ENCODE data around the gene SMIM24. TPM values are rescaled to one million over a fixed set of nuclear protein-coding genes. Genes with fewer than 3 reads are reported as not detected.
A peak's percentile ranks its signal among the peaks of the same experiment; 100 is the strongest.

The SMIM24 gene
- polyA plus RNA-seq, 1 experiment, result 0.12 TPM

DNA sequence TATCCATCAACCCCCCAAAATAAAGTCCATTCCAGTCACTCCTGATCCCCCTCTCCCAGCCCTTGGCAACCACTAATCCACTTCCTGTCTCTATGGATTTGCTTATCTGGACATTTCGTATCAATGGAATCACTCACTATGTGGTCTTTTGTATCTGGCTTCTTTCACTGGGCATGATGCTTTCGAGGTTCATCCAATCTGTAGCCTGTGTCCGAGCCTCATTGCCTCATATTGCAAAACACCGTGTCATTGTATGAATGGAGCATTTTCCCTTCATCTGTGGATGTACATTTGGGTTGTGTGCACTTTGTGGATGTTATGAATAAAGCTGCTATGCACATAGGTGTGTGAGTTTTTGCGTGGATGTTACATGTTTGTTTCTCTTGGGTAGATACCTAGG is 24.4 kb upstream of the SMIM24 start:
- ChIA-PET CTCF (no interaction called here), POLR2A (no interaction called here)

DNA sequence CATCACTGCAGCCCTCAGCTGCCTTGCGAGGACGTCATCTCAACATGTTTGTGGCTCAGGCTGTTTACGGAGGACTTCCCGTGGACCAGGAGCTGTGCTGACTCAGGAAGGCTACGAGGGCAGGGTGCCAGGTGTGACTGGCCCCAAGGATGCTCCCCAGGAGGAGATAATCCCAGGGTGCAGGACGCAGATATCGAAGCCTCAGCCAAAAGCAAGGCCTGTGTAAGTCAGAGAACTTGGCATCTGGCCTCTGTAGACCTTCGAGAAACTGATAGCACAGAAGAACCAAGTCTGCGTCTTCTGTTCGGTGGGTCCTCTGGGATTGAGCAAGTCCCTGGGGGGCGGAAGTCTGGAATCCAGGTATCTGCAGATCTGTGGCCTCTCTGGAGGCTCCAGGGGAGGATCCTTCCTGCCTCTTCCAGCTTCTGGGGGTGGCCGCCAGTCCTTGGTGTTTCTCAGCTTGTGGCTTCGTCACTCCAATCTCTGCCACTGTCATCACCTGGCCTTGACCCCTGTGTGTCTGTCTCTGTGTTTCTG is 22.8 kb upstream of the SMIM24 start:
- ChIA-PET POLR2A (no interaction called here), CTCF (interaction anchor here (0.5 to 1.2 kb wide), 5 partner anchors 20 to 537 kb away, joined by 3 to 4 read pairs (median 3); partner anchors contain the start of genes SMIM44 and TEKTIP1)
- TF ChIP-seq, protein P1, sequence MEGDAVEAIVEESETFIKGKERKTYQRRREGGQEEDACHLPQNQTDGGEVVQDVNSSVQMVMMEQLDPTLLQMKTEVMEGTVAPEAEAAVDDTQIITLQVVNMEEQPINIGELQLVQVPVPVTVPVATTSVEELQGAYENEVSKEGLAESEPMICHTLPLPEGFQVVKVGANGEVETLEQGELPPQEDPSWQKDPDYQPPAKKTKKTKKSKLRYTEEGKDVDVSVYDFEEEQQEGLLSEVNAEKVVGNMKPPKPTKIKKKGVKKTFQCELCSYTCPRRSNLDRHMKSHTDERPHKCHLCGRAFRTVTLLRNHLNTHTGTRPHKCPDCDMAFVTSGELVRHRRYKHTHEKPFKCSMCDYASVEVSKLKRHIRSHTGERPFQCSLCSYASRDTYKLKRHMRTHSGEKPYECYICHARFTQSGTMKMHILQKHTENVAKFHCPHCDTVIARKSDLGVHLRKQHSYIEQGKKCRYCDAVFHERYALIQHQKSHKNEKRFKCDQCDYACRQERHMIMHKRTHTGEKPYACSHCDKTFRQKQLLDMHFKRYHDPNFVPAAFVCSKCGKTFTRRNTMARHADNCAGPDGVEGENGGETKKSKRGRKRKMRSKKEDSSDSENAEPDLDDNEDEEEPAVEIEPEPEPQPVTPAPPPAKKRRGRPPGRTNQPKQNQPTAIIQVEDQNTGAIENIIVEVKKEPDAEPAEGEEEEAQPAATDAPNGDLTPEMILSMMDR (IDR thresholded peaks at IDR 0.05; ENCODE audit: insufficient read depth, low read depth, low read length), result no peak
- DNase-seq (ENCODE audit: low read depth), result no peak
- H3K4me3 ChIP-seq (ENCODE audit: low read depth, low read length), result no peak overlapping the region
- H3K36me3 ChIP-seq (ENCODE audit: control insufficient read depth, insufficient read depth, low read length), result no peaks in the 10 kb centered on the region
- H3K27me3 ChIP-seq (ENCODE audit: control insufficient read depth, insufficient read depth, low read length), result no peaks in the 10 kb centered on the region

More for the DNA sequence above, 24.4 kb upstream of the SMIM24 start:
- no peak for DNase-seq (ENCODE audit: low read depth)
- Histone ChIP-seq H3K36me3 (ENCODE audit: control insufficient read depth, insufficient read depth, low read length) (peaks cover 8% of the 10 kb centered on the region), H3K27me3 (ENCODE audit: control insufficient read depth, insufficient read depth, low read length) (no peaks in the 10 kb centered on the region), H3K4me3 (ENCODE audit: low read depth, low read length) (no peak overlapping the region)
- TF ChIP-seq, protein P1 (IDR thresholded peaks at IDR 0.05; ENCODE audit: insufficient read depth, low read depth, low read length), result no peak

GRCh38 chr19:3501780-3502179 is 21.5 kb upstream of the SMIM24 start:
- Histone ChIP-seq H3K36me3 (ENCODE audit: control insufficient read depth, insufficient read depth, low read length) (no peaks in the 10 kb centered on the region), H3K4me3 (ENCODE audit: low read depth, low read length) (no peak overlapping the region), H3K27me3 (ENCODE audit: control insufficient read depth, insufficient read depth, low read length) (no peaks in the 10 kb centered on the region)
- no peak for DNase-seq (ENCODE audit: low read depth)
- ChIA-PET CTCF (interaction anchor here (0.6 to 2.1 kb wide), 5 partner anchors 14 to 582 kb away, joined by 3 to 10 read pairs (median 5); partner anchors contain the start of gene TEKTIP1), POLR2A (no interaction called here)
- TF ChIP-seq, protein P1 (IDR thresholded peaks at IDR 0.05; ENCODE audit: insufficient read depth, low read depth, low read length), result no peak

DNA sequence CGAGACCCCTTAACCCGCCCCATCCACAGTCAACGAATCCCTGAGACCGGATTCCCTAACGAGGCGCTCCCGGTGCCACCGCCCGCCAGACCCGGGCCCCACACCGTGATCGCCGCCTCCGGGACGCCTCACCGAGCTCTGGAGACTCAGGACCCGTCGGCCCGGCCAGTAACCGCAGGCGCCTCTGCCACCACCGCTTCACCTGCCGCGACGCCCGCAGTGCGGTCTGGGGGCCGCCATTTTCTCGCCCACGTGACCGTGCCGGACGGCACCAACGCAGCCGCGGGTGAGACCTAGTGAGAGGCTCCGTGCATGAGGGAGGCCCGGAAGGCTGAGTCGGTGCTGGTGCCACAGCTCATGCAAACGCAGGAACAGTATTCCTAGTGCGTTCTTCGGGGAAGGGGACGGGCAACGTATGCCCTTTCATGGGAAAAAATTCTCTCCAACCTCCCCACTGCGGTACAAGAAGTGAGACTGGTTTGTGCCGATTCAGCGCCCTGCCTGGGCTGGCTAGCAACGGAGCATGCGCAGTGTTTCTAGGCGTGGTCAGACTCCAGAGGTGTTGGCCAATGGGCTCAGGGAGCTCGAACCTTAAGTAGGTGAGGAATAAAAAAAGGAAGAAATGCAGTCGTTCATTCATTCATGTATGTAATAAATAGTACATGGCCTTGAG is 20.2 kb upstream of the SMIM24 start, which contains the start of gene DOHH:
TSS of gene DOHH (minus strand) at position 246 of the 673 bp plus-strand sequence. CDS start 3,860 bp downstream, outside the sequence.
- TF ChIP-seq, protein P1 (IDR thresholded peaks at IDR 0.05; ENCODE audit: insufficient read depth, low read depth, low read length), result no peak
- Histone ChIP-seq H3K27me3 (ENCODE audit: control insufficient read depth, insufficient read depth, low read length) (no peaks in the 10 kb centered on the region), H3K36me3 (ENCODE audit: control insufficient read depth, insufficient read depth, low read length) (peaks cover 5% of the 10 kb centered on the region), H3K4me3 (ENCODE audit: low read depth, low read length) (peak within 1 kb of the TSS; percentile 80)
- POLR2A ChIA-PET, result interaction anchor here (0.5 kb wide), 1 partner anchor 167 kb away, joined by 19 read pairs; no protein-coding TSS in a partner anchor
- DNase-seq (ENCODE audit: low read depth), result peak; percentile 77
- CTCF ChIA-PET, result interaction anchor here (1.8 to 2.1 kb wide), 3 partner anchors 13 to 28 kb away, joined by 5 to 10 read pairs (median 8); no protein-coding TSS in a partner anchor

DNA sequence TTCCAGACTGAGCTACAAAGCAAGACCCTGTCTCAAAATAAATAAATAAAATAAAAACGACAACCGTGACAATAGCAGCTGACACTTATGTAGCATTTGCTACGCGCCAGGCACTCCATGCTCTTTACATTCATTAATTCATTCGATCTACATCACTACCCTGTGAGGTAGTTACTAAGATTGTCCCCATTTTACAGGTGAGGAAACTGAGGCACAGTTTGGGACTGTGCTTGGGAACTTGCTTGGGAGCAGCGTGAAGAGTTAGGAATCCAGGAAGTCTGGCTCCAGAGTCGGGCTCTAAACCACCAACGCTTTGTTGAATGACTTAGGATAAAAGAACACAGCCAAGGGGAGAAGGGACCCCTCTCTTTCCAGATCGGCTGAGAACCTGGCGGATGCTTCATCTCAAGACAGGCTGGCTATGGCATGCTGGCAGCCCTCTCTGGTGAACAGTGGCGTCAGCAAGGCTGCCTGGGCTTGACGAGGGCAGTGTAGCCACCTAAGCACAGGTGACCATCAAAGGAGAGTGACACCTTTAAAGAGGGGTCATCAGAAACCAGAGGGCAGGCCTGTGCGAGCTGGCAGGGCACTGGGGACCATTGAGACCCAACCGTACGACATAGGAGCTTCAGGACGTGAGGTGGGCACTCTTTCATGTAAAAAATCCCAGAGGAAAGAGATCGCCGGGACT is 19.6 kb upstream of the SMIM24 start:
- ChIA-PET CTCF (interaction anchor here (0.9 to 2.1 kb wide), 3 partner anchors 12 to 194 kb away, joined by 3 to 10 read pairs (median 8); no protein-coding TSS in a partner anchor), POLR2A (no interaction called here)
- Histone ChIP-seq H3K27me3 (ENCODE audit: control insufficient read depth, insufficient read depth, low read length) (no peaks in the 10 kb centered on the region), H3K4me3 (ENCODE audit: low read depth, low read length) (peak overlapping the region; percentile 80), H3K36me3 (ENCODE audit: control insufficient read depth, insufficient read depth, low read length) (peaks cover 7% of the 10 kb centered on the region)
- TF ChIP-seq, protein P1 (IDR thresholded peaks at IDR 0.05; ENCODE audit: insufficient read depth, low read depth, low read length), result no peak
- DNase-seq (ENCODE audit: low read depth), result no peak
